Frontal cortex (tissue), 4 donors: ENCODE results near the gene TBCA. TPM values are rescaled to one million over a fixed set of nuclear protein-coding genes. Genes with fewer than 3 reads are reported as not detected.
"Not testable (repeated sequence)": the region's sequence is repeated elsewhere in the genome, so short reads cannot be mapped to it uniquely, and the experiment has no call there.

ENCODE experiments used
- DNase-seq, 2 donors: peaks; one replicate each; pipeline ENCODE4 v3.0.0; 2012; ENCODE audit warnings: low spot score in 2 of 2
- FAIRE-seq: peaks from 2 replicates; lab custom pipeline; 2012; peaks lifted over from hg19 to GRCh38; lab: Jason Lieb, UNC
- total RNA-seq: library from RNA; depleted of rRNA; stranded (reverse); fragments of >200 nt; gene quantifications from one replicate; pipeline ENCODE4 v1.2.3, GENCODE V29; 2014
- donor health status: control.
- donor health status: control.
- donor health status: control.

Gene TBCA
- total RNA-seq, 1 donor from 2014 or later: 106 TPM

DNA sequence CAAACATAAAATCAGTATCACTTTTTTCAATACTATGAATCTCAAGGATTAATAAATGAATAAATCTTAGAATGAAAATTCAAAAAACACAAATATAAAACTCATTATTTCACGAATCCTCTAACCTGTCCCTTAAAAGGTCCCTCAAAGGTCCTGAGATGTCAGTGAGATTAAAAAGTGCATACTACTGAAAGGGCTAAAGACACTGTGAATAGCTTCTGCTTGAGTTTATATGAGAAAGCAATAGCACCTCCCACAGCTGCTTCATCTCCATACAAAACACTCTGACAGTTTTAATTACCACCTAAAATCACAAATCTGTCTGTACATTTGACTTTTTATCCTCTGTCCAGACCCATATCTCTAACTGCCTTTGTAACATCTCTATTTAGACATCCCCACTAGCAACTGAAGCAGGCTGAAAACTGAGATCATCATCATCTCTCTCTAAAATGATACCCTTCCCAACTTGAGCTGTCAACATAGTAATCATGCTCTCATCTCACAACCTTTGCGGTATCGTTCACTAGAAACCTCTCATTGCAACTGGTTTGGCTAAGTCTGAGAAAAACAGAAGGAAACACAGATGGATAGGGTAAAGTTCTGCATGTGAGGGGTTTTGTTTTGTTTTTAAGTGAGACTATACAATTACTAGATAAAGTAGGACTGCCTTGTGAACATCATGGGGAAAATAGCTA is 56.3 kb downstream of the TBCA start:
- no peak for DNase-seq
- FAIRE-seq: no peak

- DNase-seq (no peak), FAIRE-seq (no peak)
Measured at GRCh38 chr5:77718934-77719610, 57.1 kb downstream of the TBCA start.

DNA sequence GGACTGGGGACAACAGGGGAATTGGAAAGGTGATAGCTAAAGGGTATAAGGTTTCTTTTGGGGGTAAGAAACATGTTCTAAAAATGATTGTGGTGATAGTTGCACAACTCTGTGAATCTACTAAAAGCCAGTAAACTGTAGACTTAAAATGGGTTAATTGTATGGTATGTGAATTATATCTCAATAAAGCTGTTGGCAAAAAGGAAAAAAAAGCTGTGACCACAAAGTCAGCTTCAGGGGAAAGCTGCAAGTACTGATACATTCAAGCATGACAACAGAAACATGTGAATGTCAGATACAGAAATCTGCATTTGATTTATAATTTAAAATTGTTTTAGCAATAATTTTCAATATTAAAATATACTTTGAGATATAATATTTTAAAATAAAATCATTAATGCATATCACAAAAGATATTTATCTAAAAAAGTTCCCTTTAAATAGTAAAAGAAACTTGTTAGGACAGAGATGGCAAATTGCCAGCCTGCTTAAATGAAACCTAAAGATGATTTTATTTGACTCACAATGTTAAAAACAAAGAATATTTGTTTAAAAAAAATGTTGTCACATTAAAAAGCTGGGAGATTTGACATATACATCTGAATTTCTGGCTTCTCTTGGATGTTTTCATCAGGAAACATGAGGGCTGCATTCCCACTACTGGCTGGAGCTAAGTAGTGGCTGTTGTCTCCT is 66.0 kb downstream of the TBCA start:
- peak; percentile 85 for FAIRE-seq
- DNase-seq: no peak

DNA sequence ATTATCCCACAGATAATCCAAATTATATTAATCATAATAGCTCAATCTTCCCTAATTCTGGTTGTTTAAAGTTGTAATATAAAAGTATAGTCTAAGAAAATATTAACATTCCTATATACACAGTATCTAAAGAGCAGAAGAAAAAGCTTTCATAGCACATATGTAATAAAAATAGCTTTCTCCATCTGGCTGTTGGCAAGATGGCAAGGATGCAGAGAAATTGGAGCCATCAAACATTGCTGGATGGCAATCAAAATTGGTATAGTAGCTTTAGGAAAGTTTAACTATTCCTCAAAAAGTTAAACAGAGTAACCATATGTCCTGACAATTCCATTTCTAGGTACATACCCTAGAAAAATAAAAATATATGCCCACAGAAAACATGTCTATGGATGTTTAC is 66.8 kb downstream of the TBCA start:
- FAIRE-seq (no peak), DNase-seq (no peak)

DNA sequence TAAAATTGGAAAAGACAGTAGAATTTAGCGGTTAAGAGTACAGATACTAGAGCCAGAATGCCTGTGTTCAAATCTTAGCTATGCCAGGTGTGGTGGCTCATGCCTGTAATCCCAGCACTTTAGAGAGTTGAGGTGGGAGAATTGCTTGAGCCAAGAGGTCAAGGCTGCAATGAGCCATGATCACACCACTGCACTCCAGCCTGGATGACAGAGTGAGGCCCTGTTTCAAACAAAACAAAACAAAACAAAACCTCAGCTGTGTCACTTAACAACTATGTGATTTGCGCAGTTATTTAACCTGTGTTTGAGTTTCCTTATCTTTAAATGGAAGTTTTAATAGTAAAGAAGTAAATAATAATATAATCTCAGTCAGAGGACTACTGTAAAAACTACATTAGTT is 68.3 kb downstream of the TBCA start:
- FAIRE-seq (no peak), DNase-seq (no peak)

GRCh38 chr5:77699569-77699968 is 76.6 kb downstream of the TBCA start:
- FAIRE-seq, DNase-seq: not testable (repeated sequence)

- no peak for DNase-seq
- FAIRE-seq: peak; percentile 19
Measured at GRCh38 chr5:77698920-77699319, 77.2 kb downstream of the TBCA start.

DNA sequence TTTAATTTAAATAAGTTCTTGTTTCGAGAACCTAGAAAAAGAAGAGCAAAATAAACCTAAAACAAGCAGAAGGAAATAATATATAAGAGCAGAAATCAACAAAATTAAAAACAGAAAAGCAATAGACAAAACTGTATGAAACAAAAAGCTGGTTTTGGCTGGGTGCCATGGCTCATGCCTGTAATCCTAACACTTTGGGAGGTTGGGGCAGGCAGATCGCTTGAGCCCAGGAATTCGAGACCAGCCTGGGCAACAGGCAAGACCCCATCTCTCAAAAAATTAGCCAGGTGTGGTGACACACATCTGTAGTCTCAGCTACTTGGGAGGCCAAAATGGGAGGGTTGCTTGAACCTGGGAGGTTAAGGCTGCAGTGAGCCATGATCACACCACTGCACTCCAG is 78.4 kb downstream of the TBCA start:
- FAIRE-seq (no peak), DNase-seq (no peak)

- DNase-seq (no peak), FAIRE-seq (no peak)
Measured at GRCh38 chr5:77696120-77696519, 80.0 kb downstream of the TBCA start.

DNA sequence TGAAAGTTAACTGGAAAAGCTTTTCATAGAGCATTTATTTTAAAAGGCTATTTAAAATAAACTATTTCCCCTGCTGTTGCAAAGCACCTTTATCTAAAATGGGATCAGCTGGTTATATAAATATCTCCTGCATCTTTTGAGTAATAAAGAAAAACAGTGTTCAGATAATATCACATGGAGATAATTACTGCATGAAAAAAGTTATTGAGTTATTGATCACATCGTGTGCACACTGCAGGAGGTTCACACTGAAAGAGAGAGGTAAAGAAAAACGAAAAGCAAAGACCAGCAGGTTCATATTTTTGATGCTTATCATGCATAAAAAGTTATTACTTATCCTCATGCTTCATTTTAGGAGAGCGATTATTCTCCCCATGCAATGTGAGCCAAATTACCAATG is 82.2 kb downstream of the TBCA start:
- FAIRE-seq (no peak), DNase-seq (no peak)

GRCh38 chr5:77683171-77683732 is 92.9 kb downstream of the TBCA start:
- FAIRE-seq (no peak), DNase-seq (no peak)

DNA sequence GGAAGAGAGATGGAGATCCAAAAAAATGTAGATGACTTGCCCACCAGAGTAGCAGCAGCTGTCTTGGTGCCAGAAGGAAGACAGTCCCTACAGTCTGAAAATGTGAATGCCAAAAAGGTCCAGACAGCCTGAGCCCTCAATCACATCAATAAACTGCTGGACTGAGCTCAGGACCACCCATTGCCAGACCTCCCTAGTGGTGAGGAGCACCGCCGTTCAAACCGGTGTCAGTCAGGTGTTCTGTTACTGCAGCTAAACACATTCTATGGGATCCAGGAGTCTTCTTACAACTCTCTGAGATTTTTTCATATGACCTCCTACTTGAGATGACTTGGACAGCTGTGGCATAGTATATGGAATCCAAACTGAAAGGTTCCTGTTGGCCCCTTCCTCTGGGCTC is 105.6 kb downstream of the TBCA start:
- FAIRE-seq (no peak), DNase-seq (no peak)

DNA sequence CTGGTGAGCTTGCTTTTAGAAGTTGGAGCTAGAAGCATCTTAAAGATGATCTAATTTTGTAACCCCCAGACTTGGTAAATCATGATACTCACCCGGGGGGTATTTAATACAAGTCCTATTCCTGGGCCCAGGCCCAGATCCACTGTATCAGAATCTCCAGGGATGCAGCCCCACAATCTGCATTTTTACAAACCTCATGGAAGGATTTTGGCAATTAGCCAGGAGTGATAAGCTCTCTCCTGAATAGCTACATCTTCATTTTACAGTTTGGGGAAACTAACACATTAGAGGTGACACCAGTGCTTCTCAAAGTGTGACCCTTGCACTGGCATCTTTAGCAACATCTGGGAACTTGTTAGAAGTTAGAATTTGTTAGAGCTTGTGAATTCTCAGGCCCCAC is 106.5 kb downstream of the TBCA start:
- FAIRE-seq (no peak), DNase-seq (no peak)

DNA sequence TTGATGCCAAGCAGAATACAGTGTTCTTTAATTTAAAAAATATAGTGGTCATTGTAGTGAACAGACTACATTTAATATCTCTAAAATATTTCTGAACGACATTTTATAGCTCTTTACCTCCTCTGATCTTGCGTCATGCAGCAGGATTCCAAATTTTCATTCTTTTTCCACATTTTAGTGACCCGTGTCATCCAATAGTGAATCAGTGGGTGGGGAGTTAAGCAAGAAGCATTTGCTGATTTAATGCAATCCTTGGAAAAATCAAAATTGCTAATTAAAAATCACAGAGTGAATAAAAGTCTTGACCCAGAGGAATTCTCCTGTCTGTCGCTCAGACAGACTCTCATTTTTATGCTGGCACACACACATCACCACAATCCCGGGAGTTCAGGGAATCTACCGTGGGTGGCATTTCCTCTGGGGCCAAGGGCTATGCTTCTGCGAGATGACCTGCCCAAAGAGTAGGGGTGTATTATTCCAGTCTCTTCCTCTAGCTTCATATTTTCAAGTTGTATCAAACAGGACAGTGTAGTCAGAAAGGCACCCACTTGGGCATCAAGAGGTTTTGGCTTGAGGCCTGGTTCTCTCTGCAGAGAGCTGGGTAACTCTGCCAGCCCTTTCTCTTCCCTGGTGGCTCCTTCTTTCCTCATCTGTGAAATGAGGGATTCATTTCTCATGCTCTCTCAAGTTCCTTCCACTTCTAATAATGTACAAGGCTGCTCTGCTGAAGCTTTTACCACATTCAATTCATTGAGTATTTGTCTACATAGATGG is 112.9 kb downstream of the TBCA start:
- no peak for FAIRE-seq
- no peak for DNase-seq

DNA sequence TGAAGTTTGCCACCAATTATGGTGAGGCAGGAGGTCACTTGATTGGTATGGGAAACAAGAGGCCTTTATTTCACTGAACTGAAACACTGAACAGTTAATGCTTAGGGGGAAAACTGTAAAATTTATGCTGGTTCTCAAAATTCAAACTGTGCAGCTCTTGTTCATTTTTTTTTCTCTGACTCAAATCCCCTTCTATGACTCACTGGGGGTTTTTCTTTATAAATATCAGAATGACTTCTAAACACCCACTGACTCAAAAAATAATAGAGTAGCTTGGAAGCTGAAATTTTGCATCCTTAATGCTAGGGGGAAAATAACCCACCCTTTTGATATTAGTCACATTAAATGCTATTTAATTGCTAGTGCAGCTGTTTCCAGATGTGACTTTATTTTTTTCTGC is 113.5 kb downstream of the TBCA start:
- DNase-seq: no peak
- FAIRE-seq: no peak

DNA sequence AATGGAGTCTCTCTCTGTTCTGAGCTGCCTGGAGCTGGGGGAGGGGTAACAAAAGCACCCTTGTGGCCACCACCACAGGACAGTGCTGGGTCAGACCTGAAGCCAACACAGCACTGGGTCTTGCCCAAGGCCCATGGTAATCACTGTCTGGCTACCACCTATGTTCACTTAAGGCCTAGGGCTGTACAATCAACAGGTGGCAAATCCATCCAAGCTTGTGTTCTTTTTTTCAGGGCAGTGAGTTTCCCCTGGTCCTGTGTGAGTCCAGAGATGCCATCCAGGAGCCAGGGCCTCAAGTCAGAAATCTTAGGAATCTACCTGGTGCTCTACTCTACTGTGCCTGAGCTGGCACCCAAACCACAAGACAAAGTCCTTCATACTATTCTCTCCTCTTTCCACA is 117.5 kb downstream of the TBCA start:
- no peak for DNase-seq
- FAIRE-seq: no peak

- DNase-seq (no peak), FAIRE-seq (no peak)
Measured at GRCh38 chr5:77651343-77651742, 124.8 kb downstream of the TBCA start.

- no peak for DNase-seq
- no peak for FAIRE-seq
Measured at GRCh38 chr5:77650686-77651085, 125.5 kb downstream of the TBCA start.

- FAIRE-seq (no peak), DNase-seq (no peak)
Measured at GRCh38 chr5:77649776-77650175, 126.4 kb downstream of the TBCA start.

DNA sequence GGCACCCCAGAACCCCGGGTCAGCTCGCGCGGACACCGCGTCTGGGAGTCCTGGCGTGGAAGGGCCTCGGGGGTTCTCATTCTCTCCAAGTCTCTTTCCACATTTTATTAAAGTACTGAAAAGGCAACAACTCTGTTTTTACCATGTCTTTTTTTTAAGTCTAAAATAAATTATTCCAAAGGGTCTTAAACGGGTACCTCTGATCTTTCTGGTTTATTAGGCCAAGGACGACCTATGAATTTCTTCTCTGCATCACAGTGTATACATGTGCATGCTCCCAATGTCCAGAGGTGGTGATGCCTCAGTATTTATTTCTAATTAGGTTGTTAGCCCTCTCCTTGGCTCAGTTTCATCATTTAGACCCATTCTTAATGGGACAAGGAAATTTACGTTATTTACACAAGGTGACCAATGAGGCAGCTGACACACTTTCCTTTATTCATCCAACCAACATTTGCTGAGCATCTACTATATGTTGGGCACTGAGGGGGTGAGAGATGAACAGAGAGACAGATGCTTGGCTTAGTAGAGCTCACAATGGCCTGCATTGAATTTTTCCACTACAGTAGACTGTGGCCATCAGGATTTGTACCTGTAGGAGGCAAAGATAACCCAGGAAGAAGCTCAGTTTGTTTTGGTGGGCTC is 130.0 kb downstream of the TBCA start:
- no peak for DNase-seq
- no peak for FAIRE-seq
